Measurements from ENCODE around the gene CREBBP. TPM values are rescaled to one million over a fixed set of nuclear protein-coding genes. Genes with fewer than 3 reads are reported as not detected.
"Not testable (repeated sequence)": the region's sequence is repeated elsewhere in the genome, so short reads cannot be mapped to it uniquely, and the experiment has no call there.

Gene CREBBP
- total RNA-seq = 100 to 1,000 TPM in 1 of 2 donors, 10 to 100 TPM in 1; 82.2 to 143 TPM

DNA sequence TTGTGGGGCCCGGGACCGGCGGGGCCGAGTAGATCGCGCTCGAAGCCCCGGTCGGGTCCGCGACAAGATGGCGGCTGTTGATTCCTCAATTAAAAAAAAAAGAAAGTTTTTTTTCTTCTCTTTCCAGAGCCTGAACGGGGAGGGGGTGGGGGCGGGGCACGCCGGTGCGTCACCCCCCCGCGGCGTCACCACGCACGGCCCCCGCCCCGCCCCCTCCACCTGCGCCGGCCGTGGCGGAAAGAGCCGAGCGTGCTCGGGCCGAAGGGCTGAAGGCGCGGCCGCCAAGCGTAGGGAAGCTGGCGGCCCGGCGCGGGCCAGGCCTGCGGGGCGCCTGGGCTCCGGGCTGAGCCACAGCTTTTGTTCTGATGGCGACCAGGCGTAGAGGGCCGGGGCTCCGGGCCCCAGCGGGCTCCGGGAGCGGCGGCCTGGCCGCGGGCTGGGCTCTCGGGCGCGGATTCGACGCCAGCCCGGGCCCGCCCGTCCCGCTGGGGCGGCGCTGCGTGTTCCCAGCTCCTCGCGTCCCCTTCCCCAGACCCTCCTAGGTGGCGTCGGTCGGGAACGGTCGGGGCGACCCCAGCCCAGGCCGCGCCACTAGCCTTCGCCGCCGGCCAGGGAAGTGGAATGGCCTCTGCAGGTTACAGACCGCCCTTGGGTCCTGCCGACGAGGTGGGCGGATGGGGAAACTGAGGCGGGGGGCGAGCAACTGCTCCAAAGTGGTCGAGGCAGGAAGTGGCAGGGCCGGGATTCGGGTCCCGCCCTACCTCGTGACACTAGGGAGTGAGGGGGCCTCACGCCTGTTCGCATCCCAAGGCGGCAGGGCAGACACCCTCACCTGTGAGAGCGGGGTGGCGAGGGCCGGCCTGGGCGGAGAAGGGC, at the start of gene CREBBP:
Gene CREBBP, minus strand, starts transcription at position 91 of the 876 bp plus-strand sequence. CDS start 797 bp downstream, outside the sequence.
- peaks cover 6% of the 10 kb centered on the region for H3K4me1 ChIP-seq (replicated peaks)
- H3K9me3 ChIP-seq = no peaks in the 10 kb centered on the region
- intact Hi-C loops (cut with DNase I) = loop anchor here (2.0 kb wide), 1 partner anchor 164 kb away; the partner anchor contains the start of gene TRAP1
- H3K4me3 ChIP-seq = peak within 1 kb of the TSS; percentile 86 to 98
- H3K36me3 ChIP-seq = no peaks in the 10 kb centered on the region
- TF ChIP-seq CTCF (IDR thresholded peaks at IDR 0.05) (peak in 2 of 4 experiments; percentile 22 to 23), POLR2AphosphoS5 (IDR thresholded peaks at IDR 0.05) (peak; percentile 45), POLR2A (IDR thresholded peaks at IDR 0.05) (peak; percentile 65)
- H3K27ac ChIP-seq = peak within 1 kb of the TSS; percentile 80 to 82
- WGBS = 4% methylated on average over 66 of the region's 96 CpGs
- no peaks in the 10 kb centered on the region for H3K27me3 ChIP-seq (replicated peaks; ENCODE audit: insufficient read depth)
- DNase-seq (ENCODE audit: low spot score) = peak; percentile 83

DNA sequence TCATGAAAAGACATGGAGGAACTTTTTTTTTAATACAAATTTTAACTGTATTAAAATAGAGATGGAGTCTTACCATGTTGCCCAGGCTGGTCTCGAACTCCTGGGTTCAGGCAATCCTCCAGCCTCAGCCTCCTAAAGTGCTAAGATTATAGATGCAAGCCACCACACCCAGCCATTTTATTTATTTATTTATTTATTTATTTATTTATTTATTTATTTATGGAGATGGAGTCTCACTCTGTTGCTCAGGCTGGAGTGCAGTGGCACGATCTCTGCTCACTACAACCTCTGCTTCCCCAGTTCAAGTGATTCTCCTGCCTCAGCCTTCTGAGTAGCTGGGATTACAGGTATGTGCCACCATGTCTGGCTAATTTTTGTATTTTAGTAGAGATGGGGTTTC, 46.6 kb upstream of the CREBBP start:
- H3K4me3 ChIP-seq; H3K27me3 ChIP-seq (replicated peaks; ENCODE audit: insufficient read depth); H3K27ac ChIP-seq; H3K9me3 ChIP-seq; H3K36me3 ChIP-seq; H3K4me1 ChIP-seq (replicated peaks); intact Hi-C loops (cut with DNase I); DNase-seq (ENCODE audit: low spot score): not testable (repeated sequence)
- 95% methylated on average over 2 of the region's 2 CpGs for WGBS

DNA sequence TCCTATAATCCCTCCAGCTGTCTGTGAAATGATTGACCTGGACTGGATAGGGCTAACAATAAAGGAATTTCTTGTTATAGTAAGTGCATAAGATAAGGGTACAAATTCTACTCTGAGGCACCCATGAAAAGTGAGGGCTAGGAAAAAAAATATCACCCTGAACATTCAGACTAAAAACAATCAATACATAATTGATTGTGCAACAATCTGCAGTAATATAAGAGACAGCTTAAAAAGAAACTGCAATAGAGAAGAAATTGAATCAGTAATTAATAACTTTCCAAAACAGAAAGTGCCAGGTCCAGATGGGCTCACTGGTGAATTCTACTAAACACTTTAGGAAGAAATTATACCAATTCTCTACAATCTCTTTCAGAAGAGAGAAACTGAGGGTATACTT, 44.2 kb upstream of the CREBBP start:
- intact Hi-C loops (cut with DNase I) = no loop called here
- Histone ChIP-seq H3K27me3 (replicated peaks; ENCODE audit: insufficient read depth) (no peaks in the 10 kb centered on the region), H3K4me3 (no peak overlapping the region), H3K36me3 (no peaks in the 10 kb centered on the region), H3K4me1 (replicated peaks) (no peaks in the 10 kb centered on the region), H3K27ac (no peak overlapping the region), H3K9me3 (no peaks in the 10 kb centered on the region)
- TF ChIP-seq POLR2AphosphoS5 (IDR thresholded peaks at IDR 0.05) (no peak), CTCF (IDR thresholded peaks at IDR 0.05) (no peak), POLR2A (IDR thresholded peaks at IDR 0.05) (no peak)
- DNase-seq (ENCODE audit: low spot score) = no peak

GRCh38 chr16:3922241-3922640, 41.7 kb upstream of the CREBBP start:
- H3K27me3 ChIP-seq (replicated peaks; ENCODE audit: insufficient read depth) = no peaks in the 10 kb centered on the region
- H3K4me1 ChIP-seq (replicated peaks) = no peaks in the 10 kb centered on the region
- H3K4me3 ChIP-seq = no peak overlapping the region
- no peak for DNase-seq (ENCODE audit: low spot score)
- no peak for TF ChIP-seq POLR2AphosphoS5 (IDR thresholded peaks at IDR 0.05)
- TF ChIP-seq CTCF (IDR thresholded peaks at IDR 0.05) = no peak
- TF ChIP-seq POLR2A (IDR thresholded peaks at IDR 0.05) = no peak
- H3K9me3 ChIP-seq = no peaks in the 10 kb centered on the region
- no peaks in the 10 kb centered on the region for H3K36me3 ChIP-seq
- intact Hi-C loops (cut with DNase I) = no loop called here
- 53% methylated on average over 13 of the region's 13 CpGs for WGBS
- H3K27ac ChIP-seq = no peak overlapping the region

DNA sequence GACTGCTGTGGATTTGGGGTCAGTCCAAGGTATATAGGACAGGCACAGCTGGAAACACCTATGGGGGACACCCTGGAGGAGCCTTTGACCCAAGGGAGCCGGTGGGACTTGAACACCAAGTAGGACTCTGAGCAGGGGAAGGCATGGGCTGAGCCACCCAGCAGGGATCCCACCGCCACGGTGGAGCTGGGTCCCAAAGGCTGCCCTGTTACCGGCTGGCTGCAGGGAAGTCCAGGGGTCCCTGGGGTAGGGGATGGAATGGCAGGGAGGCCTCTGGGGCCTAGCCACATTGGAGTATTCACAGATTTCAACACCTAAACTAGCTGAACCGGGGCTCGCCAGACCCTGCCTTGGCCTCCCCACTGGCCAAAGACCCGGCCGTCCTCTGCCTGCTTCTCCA, 39.7 kb upstream of the CREBBP start:
- no peaks in the 10 kb centered on the region for H3K9me3 ChIP-seq
- no peaks in the 10 kb centered on the region for H3K27me3 ChIP-seq (replicated peaks; ENCODE audit: insufficient read depth)
- no peak for TF ChIP-seq POLR2AphosphoS5 (IDR thresholded peaks at IDR 0.05)
- TF ChIP-seq POLR2A (IDR thresholded peaks at IDR 0.05) = no peak
- TF ChIP-seq CTCF (IDR thresholded peaks at IDR 0.05) = no peak
- no peak for DNase-seq (ENCODE audit: low spot score)
- no peak overlapping the region for H3K4me3 ChIP-seq
- H3K4me1 ChIP-seq (replicated peaks) = no peaks in the 10 kb centered on the region
- no peaks in the 10 kb centered on the region for H3K36me3 ChIP-seq
- no peak overlapping the region for H3K27ac ChIP-seq
- intact Hi-C loops (cut with DNase I) = no loop called here
- WGBS = 84% methylated on average over 8 of the region's 8 CpGs

Data from prostate gland (tissue), 2 donors.